ENCODE results near the gene AMBRA1. TPM values are rescaled to one million over a fixed set of nuclear protein-coding genes. Genes with fewer than 3 reads are reported as not detected.
A peak's percentile ranks its signal among the peaks of the same experiment; 100 is the strongest.

Gene AMBRA1
- total and polyA plus RNA-seq, 2 of the 8 experiments (the other 6 are each of a cell fraction or from before 2014, with no cell fraction given): 14.2 to 37.4 TPM

GRCh38 chr11:46346886-46347636, 246.8 kb downstream of the AMBRA1 start, which contains the start of gene DGKZ (continued):
- no peak for TF ChIP-seq CHD7 (IDR thresholded peaks at IDR 0.05; ENCODE audit: insufficient replicate concordance, low read length)
- no peak for TF ChIP-seq RXRA (IDR thresholded peaks at IDR 0.05; ENCODE audit: insufficient read depth, low read depth, low read length)
- no peak for TF ChIP-seq BACH1 (IDR thresholded peaks at IDR 0.05; ENCODE audit: low read length)
- TF ChIP-seq GTF2F1 (IDR thresholded peaks at IDR 0.05; ENCODE audit: borderline replicate concordance, low read depth, low read length): no peak
- no peak for TF ChIP-seq SP2 (IDR thresholded peaks at IDR 0.05; ENCODE audit: low read length)
- no peak for TF ChIP-seq TAF7 (optimal IDR thresholded peaks at IDR 0.05; ENCODE audit: borderline replicate concordance, low read depth, low read length)
- TF ChIP-seq SAP30 (IDR thresholded peaks at IDR 0.05; ENCODE audit: insufficient read depth, insufficient replicate concordance, low read length): no peak
- TF ChIP-seq KDM5A (IDR thresholded peaks at IDR 0.05; ENCODE audit: low read length): no peak
- no peak for TF ChIP-seq SIRT6 (IDR thresholded peaks at IDR 0.05; ENCODE audit: low read length)
- peak; percentile 31 to 66; a peak in 3 of 4 replicates for TF ChIP-seq RAD21 (IDR thresholded peaks at IDR 0.05 in 1 of 2, conservative IDR thresholded peaks at IDR 0.05 in 1 of 2; ENCODE audit: low read depth in 2 of 2, low read length in 2 of 2)

All from H1 (cell line).